ENCODE measurements around the gene SLC25A30. TPM values are rescaled to one million over a fixed set of nuclear protein-coding genes. Genes with fewer than 3 reads are reported as not detected.

Gene SLC25A30
- total and polyA plus RNA-seq, 2 of the 13 experiments (the other 11 are each of a cell fraction or from before 2014, with no cell fraction given): 19.6 to 22.5 TPM

DNA sequence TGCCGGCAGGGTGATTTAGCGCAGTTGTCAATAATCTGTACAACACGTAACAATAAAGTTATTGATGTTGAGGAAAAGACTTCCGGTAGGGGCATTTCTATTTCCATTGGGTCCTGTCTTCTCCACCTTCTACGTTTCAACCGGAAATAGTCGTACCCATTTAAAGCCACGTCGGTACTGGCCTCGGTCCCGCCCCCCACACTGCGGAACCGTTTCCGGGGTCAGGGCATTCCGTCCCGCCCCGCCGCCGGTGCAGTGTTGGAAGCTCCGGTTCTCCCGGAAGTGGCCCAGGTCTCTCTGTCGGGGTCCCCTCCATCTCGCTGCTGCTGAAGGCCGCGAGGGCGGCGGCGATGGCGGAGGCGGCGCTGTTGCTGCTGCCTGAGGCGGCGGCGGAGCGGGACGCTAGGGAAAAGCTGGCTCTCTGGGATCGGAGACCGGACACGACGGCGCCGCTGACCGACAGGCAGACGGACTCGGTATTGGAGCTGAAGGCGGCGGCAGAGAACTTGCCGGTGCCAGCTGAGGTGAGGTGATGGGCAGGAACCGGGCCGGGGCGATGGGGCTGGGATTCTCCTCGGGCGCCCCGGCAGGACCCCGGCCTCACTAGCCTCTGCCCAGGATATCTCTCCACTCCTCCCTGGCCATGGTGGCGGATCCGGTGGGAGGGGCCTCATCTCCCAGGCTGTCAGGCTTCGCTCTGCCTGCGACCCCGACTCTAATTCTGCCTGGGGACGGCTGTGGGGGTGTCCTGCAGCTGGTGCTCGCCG is 46.7 kb upstream of the SLC25A30 start, which contains the start of gene COG3 (continued):
- TF ChIP-seq MXD4 (CRISPR knock-in tag; IDR thresholded peaks at IDR 0.05): peak; percentile 53; the same call in 1 of the 2 replicates
- TF ChIP-seq MBD4 (IDR thresholded peaks at IDR 0.05; ENCODE audit: borderline replicate concordance, low read length): no peak
- TF ChIP-seq ZFP36L1 (CRISPR knock-in tag; IDR thresholded peaks at IDR 0.05): no peak
- TF ChIP-seq THAP11 (CRISPR knock-in tag; IDR thresholded peaks at IDR 0.05): peak; percentile 94
- TF ChIP-seq TBX3 (IDR thresholded peaks at IDR 0.05; ENCODE audit: borderline replicate concordance): peak; percentile 54; the same call in 1 of the 2 replicates
- TF ChIP-seq ZNF562 (CRISPR knock-in tag; IDR thresholded peaks at IDR 0.05; ENCODE audit: borderline replicate concordance): 0 out of 2 replicates have a peak, but pooled peaks have one; percentile 36
- TF ChIP-seq ETV6 (CRISPR knock-in tag; conservative IDR thresholded peaks at IDR 0.05): peak; percentile 10; the same call in 1 of the 2 replicates
- TF ChIP-seq ZNF570 (CRISPR knock-in tag; IDR thresholded peaks at IDR 0.05; ENCODE audit: borderline replicate concordance): no peak
- peak; percentile 86 for TF ChIP-seq MEIS1 (CRISPR knock-in tag; IDR thresholded peaks at IDR 0.05; ENCODE audit: borderline replicate concordance)
- TF ChIP-seq ZNF24 (IDR thresholded peaks at IDR 0.05): 0 out of 2 replicates have a peak, but pooled peaks have one; percentile 30
- peak; percentile 96 for TF ChIP-seq CREM (IDR thresholded peaks at IDR 0.05)
- no peak for TF ChIP-seq CREM (CRISPR knock-in tag; IDR thresholded peaks at IDR 0.05)
- TF ChIP-seq ZNF251 (CRISPR knock-in tag; IDR thresholded peaks at IDR 0.05): no peak
- TF ChIP-seq ISX (CRISPR knock-in tag; conservative IDR thresholded peaks at IDR 0.05): no peak
- 0 out of 2 replicates have a peak, but pooled peaks have one; percentile 14 for TF ChIP-seq SSRP1 (CRISPR knock-in tag; IDR thresholded peaks at IDR 0.05)
- TF ChIP-seq, protein P1, sequence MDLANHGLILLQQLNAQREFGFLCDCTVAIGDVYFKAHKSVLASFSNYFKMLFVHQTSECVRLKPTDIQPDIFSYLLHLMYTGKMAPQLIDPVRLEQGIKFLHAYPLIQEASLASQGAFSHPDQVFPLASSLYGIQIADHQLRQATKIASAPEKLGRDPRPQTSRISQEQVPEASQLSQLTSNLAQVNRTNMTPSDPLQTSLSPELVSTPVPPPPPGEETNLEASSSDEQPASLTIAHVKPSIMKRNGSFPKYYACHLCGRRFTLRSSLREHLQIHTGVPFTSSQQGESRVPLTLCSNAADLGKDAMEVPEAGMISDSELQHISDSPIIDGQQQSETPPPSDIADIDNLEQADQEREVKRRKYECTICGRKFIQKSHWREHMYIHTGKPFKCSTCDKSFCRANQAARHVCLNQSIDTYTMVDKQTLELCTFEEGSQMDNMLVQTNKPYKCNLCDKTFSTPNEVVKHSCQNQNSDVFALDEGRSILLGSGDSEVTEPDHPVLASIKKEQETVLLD (CRISPR knock-in tag; IDR thresholded peaks at IDR 0.05; ENCODE audit: low read depth): peak; percentile 100
- TF ChIP-seq, protein P2, sequence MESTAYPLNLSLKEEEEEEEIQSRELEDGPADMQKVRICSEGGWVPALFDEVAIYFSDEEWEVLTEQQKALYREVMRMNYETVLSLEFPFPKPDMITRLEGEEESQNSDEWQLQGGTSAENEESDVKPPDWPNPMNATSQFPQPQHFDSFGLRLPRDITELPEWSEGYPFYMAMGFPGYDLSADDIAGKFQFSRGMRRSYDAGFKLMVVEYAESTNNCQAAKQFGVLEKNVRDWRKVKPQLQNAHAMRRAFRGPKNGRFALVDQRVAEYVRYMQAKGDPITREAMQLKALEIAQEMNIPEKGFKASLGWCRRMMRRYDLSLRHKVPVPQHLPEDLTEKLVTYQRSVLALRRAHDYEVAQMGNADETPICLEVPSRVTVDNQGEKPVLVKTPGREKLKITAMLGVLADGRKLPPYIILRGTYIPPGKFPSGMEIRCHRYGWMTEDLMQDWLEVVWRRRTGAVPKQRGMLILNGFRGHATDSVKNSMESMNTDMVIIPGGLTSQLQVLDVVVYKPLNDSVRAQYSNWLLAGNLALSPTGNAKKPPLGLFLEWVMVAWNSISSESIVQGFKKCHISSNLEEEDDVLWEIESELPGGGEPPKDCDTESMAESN (CRISPR knock-in tag; conservative IDR thresholded peaks at IDR 0.05): peak; percentile 82
- TF ChIP-seq NFYC (CRISPR knock-in tag; IDR thresholded peaks at IDR 0.05): peak; percentile 66
- no peak for TF ChIP-seq HOXA7 (CRISPR knock-in tag; IDR thresholded peaks at IDR 0.05)

Data from HepG2 (cell line).